Osteocyte (in vitro differentiated cells): Measurements from ENCODE around the gene IFITM10. TPM values are rescaled to one million over a fixed set of nuclear protein-coding genes. Genes with fewer than 3 reads are reported as not detected.

ENCODE experiments used
- DNase-seq: peaks from one replicate; pipeline ENCODE4 v3.0.0; 2021; ENCODE audit warnings: mixed read lengths; ENCODE audit not compliant: unreplicated experiment; ENCODE audit errors: extremely low spot score
- H3K27ac Mint-ChIP-seq: one replicate; pipeline ENCODE4 v1.8.0; 2021; ENCODE audit warnings: mild to moderate bottlenecking, mixed read lengths; ENCODE audit not compliant: unreplicated experiment
- H3K27me3 Mint-ChIP-seq: one replicate; pipeline ENCODE4 v1.8.0; 2021; ENCODE audit warnings: mixed read lengths; ENCODE audit not compliant: unreplicated experiment
- H3K36me3 Mint-ChIP-seq: one replicate; pipeline ENCODE4 v1.8.0; 2021; ENCODE audit warnings: mixed read lengths; ENCODE audit not compliant: unreplicated experiment
- H3K4me1 Mint-ChIP-seq: one replicate; pipeline ENCODE4 v1.8.0; 2021; ENCODE audit warnings: mixed read lengths; ENCODE audit not compliant: unreplicated experiment
- H3K4me3 Mint-ChIP-seq: one replicate; pipeline ENCODE4 v1.8.0; 2021; ENCODE audit warnings: mild to moderate bottlenecking, moderate library complexity, mixed read lengths; ENCODE audit not compliant: unreplicated experiment
- H3K9me3 Mint-ChIP-seq: one replicate; pipeline ENCODE4 v1.8.0; 2021; ENCODE audit warnings: mixed read lengths; ENCODE audit not compliant: unreplicated experiment
- CTCF ChIP-seq: fragments of 200-600 bp; sonication (generic); IDR thresholded peaks from 2 replicates; pipeline ENCODE4 v1.5.0; 2021; ENCODE audit warnings: antibody characterized with exemption, mild to moderate bottlenecking, moderate library complexity
- total RNA-seq: library from RNA; stranded (reverse); gene quantifications from 2 replicates; pipeline ENCODE4 v1.2.1, GENCODE V29; 2021

IFITM10 gene
- total RNA-seq, 1 donor from 2014 or later: 24.0 TPM

- peak overlapping the region; percentile 69 for H3K27ac Mint-ChIP-seq
- no peaks in the 10 kb centered on the region for H3K27me3 Mint-ChIP-seq
- no peak for TF ChIP-seq CTCF
Measured at GRCh38 chr11:1761857-1762536, 11.6 kb upstream of the IFITM10 start.

GRCh38 chr11:1761110-1761856 lies 10.9 kb upstream of the IFITM10 start:
- DNase-seq: no peak
- Mint-ChIP-seq H3K9me3 (no peaks in the 10 kb centered on the region), H3K4me1 (peaks cover 54% of the 10 kb centered on the region), H3K4me3 (peak overlapping the region; percentile 74), H3K27ac (peak overlapping the region; percentile 69), H3K36me3 (peaks cover 23% of the 10 kb centered on the region), H3K27me3 (no peaks in the 10 kb centered on the region)
- no peak for TF ChIP-seq CTCF

More at GRCh38 chr11:1761857-1762536, 11.6 kb upstream of the IFITM10 start:
- peaks cover 53% of the 10 kb centered on the region for H3K4me1 Mint-ChIP-seq
- H3K36me3 Mint-ChIP-seq: peaks cover 20% of the 10 kb centered on the region
- H3K9me3 Mint-ChIP-seq: no peaks in the 10 kb centered on the region
- H3K4me3 Mint-ChIP-seq: peak overlapping the region; percentile 74
- DNase-seq: no peak

GRCh38 chr11:1760351-1761109 lies 10.1 kb upstream of the IFITM10 start:
- no peak for DNase-seq
- peaks cover 60% of the 10 kb centered on the region for H3K4me1 Mint-ChIP-seq
- H3K27me3 Mint-ChIP-seq: no peaks in the 10 kb centered on the region
- H3K9me3 Mint-ChIP-seq: no peaks in the 10 kb centered on the region
- H3K36me3 Mint-ChIP-seq: peaks cover 30% of the 10 kb centered on the region
- H3K4me3 Mint-ChIP-seq: peak overlapping the region; percentile 74
- TF ChIP-seq CTCF: no peak
- peak overlapping the region; percentile 14 for H3K27ac Mint-ChIP-seq

GRCh38 chr11:1759851-1760220 lies 9.4 kb upstream of the IFITM10 start:
- no peak overlapping the region for H3K4me3 Mint-ChIP-seq
- TF ChIP-seq CTCF: no peak
- H3K36me3 Mint-ChIP-seq: peaks cover 35% of the 10 kb centered on the region
- H3K4me1 Mint-ChIP-seq: peaks cover 63% of the 10 kb centered on the region
- no peaks in the 10 kb centered on the region for H3K27me3 Mint-ChIP-seq
- no peak for DNase-seq
- no peak overlapping the region for H3K27ac Mint-ChIP-seq
- H3K9me3 Mint-ChIP-seq: no peaks in the 10 kb centered on the region
